ENCODE data around the gene OPRL1. TPM values are rescaled to one million over a fixed set of nuclear protein-coding genes. Genes with fewer than 3 reads are reported as not detected.

OPRL1 gene
- total RNA-seq, 1 donor, result 0.72 TPM

- no peaks in the 10 kb centered on the region for H4K20me1 ChIP-seq (ENCODE audit: insufficient read depth, low read length)
Observed at GRCh38 chr20:64099086-64099786, 19.4 kb downstream of the OPRL1 start.

GRCh38 chr20:64099880-64100565 is 20.1 kb downstream of the OPRL1 start:
- Histone ChIP-seq H2AFZ (ENCODE audit: low read length) (no peak overlapping the region), H3K36me3 (ENCODE audit: insufficient read depth, low read length) (no peaks in the 10 kb centered on the region), H3K4me2 (ENCODE audit: insufficient read depth, low read length) (no peak overlapping the region), H3K9me3 (ENCODE audit: low read depth, low read length) (no peaks in the 10 kb centered on the region), H3K27ac (ENCODE audit: low read depth, low read length) (no peak overlapping the region), H3K27me3 (ENCODE audit: insufficient read depth, low read length) (peaks cover 35% of the 10 kb centered on the region), H3K4me1 (ENCODE audit: insufficient read depth, low read length) (no peaks in the 10 kb centered on the region), H3K4me3 (ENCODE audit: insufficient read depth, low read length) (no peak overlapping the region), H4K20me1 (ENCODE audit: insufficient read depth, low read length) (no peaks in the 10 kb centered on the region), H3K79me2 (ENCODE audit: insufficient read depth, low read length) (no peaks in the 10 kb centered on the region)
- TF ChIP-seq CTCF (IDR thresholded peaks at IDR 0.05; ENCODE audit: extremely low read depth, low read depth, low read length), result no peak
- DNase-seq (ENCODE audit: insufficient read length, low spot score, missing footprints), result no peak

More at GRCh38 chr20:64099086-64099786, 19.4 kb downstream of the OPRL1 start:
- TF ChIP-seq CTCF (IDR thresholded peaks at IDR 0.05; ENCODE audit: extremely low read depth, low read depth, low read length), result no peak
- no peaks in the 10 kb centered on the region for H3K4me1 ChIP-seq (ENCODE audit: insufficient read depth, low read length)
- peaks cover 35% of the 10 kb centered on the region for H3K27me3 ChIP-seq (ENCODE audit: insufficient read depth, low read length)
- H3K9me3 ChIP-seq (ENCODE audit: low read depth, low read length), result no peaks in the 10 kb centered on the region
- no peak overlapping the region for H3K4me2 ChIP-seq (ENCODE audit: insufficient read depth, low read length)
- H3K4me3 ChIP-seq (ENCODE audit: insufficient read depth, low read length), result no peak overlapping the region
- no peaks in the 10 kb centered on the region for H3K36me3 ChIP-seq (ENCODE audit: insufficient read depth, low read length)
- no peak for DNase-seq (ENCODE audit: insufficient read length, low spot score, missing footprints)
- no peaks in the 10 kb centered on the region for H3K79me2 ChIP-seq (ENCODE audit: insufficient read depth, low read length)
- no peak overlapping the region for H2AFZ ChIP-seq (ENCODE audit: low read length)
- no peak overlapping the region for H3K27ac ChIP-seq (ENCODE audit: low read depth, low read length)

- no peaks in the 10 kb centered on the region for H3K9me3 ChIP-seq (ENCODE audit: low read depth, low read length)
- no peaks in the 10 kb centered on the region for H4K20me1 ChIP-seq (ENCODE audit: insufficient read depth, low read length)
- no peak for DNase-seq (ENCODE audit: insufficient read length, low spot score, missing footprints)
- H3K4me1 ChIP-seq (ENCODE audit: insufficient read depth, low read length), result no peaks in the 10 kb centered on the region
- no peak for TF ChIP-seq CTCF (IDR thresholded peaks at IDR 0.05; ENCODE audit: extremely low read depth, low read depth, low read length)
- peaks cover 35% of the 10 kb centered on the region for H3K27me3 ChIP-seq (ENCODE audit: insufficient read depth, low read length)
- H3K79me2 ChIP-seq (ENCODE audit: insufficient read depth, low read length), result no peaks in the 10 kb centered on the region
- H2AFZ ChIP-seq (ENCODE audit: low read length), result no peak overlapping the region
- H3K4me2 ChIP-seq (ENCODE audit: insufficient read depth, low read length), result no peak overlapping the region
- no peaks in the 10 kb centered on the region for H3K36me3 ChIP-seq (ENCODE audit: insufficient read depth, low read length)
- no peak overlapping the region for H3K4me3 ChIP-seq (ENCODE audit: insufficient read depth, low read length)
- no peak overlapping the region for H3K27ac ChIP-seq (ENCODE audit: low read depth, low read length)
Observed at GRCh38 chr20:64100566-64100888, 20.6 kb downstream of the OPRL1 start.

- no peak for TF ChIP-seq CTCF (IDR thresholded peaks at IDR 0.05; ENCODE audit: extremely low read depth, low read depth, low read length)
- H3K36me3 ChIP-seq (ENCODE audit: insufficient read depth, low read length), result no peaks in the 10 kb centered on the region
- DNase-seq (ENCODE audit: insufficient read length, low spot score, missing footprints), result no peak
- no peak overlapping the region for H3K4me3 ChIP-seq (ENCODE audit: insufficient read depth, low read length)
- H3K27ac ChIP-seq (ENCODE audit: low read depth, low read length), result no peak overlapping the region
- H2AFZ ChIP-seq (ENCODE audit: low read length), result no peak overlapping the region
- H3K4me2 ChIP-seq (ENCODE audit: insufficient read depth, low read length), result no peak overlapping the region
- no peaks in the 10 kb centered on the region for H3K4me1 ChIP-seq (ENCODE audit: insufficient read depth, low read length)
- H3K27me3 ChIP-seq (ENCODE audit: insufficient read depth, low read length), result peaks cover 35% of the 10 kb centered on the region
- H3K79me2 ChIP-seq (ENCODE audit: insufficient read depth, low read length), result no peaks in the 10 kb centered on the region
- H3K9me3 ChIP-seq (ENCODE audit: low read depth, low read length), result no peaks in the 10 kb centered on the region
- H4K20me1 ChIP-seq (ENCODE audit: insufficient read depth, low read length), result no peaks in the 10 kb centered on the region
Observed at GRCh38 chr20:64100946-64101688, 21.2 kb downstream of the OPRL1 start.

Data from osteoblast (primary cell).